NCI-H82 treated with DMSO at 0.1 percent for 48 hours (cell line): ENCODE data around the gene CLIC6.

Experiments used
- DNase-seq: peaks from one replicate; lab custom pipeline; 2025; ENCODE audit not compliant: unreplicated experiment; lab: John Stamatoyannopoulos, UW

The CLIC6 gene

DNA sequence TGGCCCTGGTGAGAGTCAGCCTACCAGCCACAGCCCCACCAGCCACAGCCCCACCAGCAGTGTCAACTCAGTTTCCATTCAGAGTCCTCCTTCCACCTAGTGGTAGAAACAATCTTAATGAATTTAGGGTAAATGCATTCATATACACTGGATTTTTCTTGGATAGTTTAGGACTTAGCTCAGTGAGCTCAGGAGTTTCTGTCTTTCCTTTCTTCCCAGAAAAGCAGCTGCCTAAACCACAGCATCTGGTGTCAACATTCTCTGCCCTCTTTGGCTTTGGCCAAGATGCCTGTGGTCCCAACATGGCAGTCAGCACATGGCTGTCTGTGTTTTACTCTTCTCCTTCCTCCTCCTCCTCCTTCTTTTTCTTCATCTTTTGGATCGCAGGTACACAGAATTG is 94.0 kb downstream of the CLIC6 start:
- no peak for DNase-seq

- DNase-seq = no peak
Observed at GRCh38 chr21:34764715-34765284, 96.0 kb downstream of the CLIC6 start.

DNA sequence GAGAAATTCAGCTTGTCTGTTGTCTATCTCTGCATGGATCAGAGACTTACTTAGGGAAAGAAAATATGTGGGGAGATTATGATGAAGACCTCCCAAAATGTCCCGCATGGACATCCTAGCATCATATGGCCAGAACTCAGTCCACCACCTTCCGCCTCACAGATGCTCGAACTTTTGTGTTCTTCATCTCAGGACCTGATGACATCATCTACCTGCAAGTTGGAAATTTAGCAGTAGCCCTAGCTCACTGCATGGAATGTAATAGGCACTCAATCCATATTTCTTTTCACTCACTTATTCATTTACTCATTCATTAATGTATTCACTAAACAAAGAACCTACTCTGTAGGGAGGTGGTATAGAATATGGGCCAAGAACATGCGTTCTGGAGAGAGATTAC is 96.8 kb downstream of the CLIC6 start:
- no peak for DNase-seq

GRCh38 chr21:34766862-34767261 is 98.1 kb downstream of the CLIC6 start:
- no peak for DNase-seq
